ENCODE data around the gene HS6ST1.
A peak's percentile ranks its signal among the peaks of the same experiment; 100 is the strongest.

The HS6ST1 gene

GRCh38 chr2:128363934-128364361 lies 45.3 kb upstream of the HS6ST1 start:
- no peak for TF ChIP-seq CTCF (IDR thresholded peaks at IDR 0.05; ENCODE audit: low read depth, low read length, missing control alignments)
- in situ Hi-C loops (cut with HindIII; ENCODE audit: low pct_ligation_motif_present, low sequenced_read_pairs): no loop called here
- Histone ChIP-seq H3K27ac (no peak overlapping the region), H3K4me3 (ENCODE audit: low read depth, low read length) (no peak overlapping the region), H3K36me3 (replicated peaks) (no peaks in the 10 kb centered on the region), H3K27me3 (replicated peaks) (no peaks in the 10 kb centered on the region)
- DNase-seq: no peak

DNA sequence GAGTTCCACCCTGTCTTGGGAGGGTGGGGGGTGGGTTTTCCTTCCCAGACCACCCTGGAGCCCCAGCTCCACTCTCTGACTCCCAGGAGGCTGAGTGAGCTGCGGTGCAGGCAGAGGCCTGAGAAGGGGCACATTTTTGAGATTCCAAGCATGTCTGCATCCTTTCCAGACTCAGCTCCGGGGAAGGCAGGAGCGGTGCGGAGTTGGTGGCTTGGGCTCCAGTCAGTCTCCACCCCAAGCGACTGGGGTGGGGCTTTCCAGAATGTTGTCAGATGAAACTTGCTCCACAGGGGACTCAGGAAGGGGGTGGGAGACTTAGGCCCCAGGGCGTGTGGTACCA lies 44.2 kb upstream of the HS6ST1 start:
- H3K36me3 ChIP-seq (replicated peaks): no peaks in the 10 kb centered on the region
- no peak for TF ChIP-seq CTCF (IDR thresholded peaks at IDR 0.05; ENCODE audit: low read depth, low read length, missing control alignments)
- in situ Hi-C loops (cut with HindIII; ENCODE audit: low pct_ligation_motif_present, low sequenced_read_pairs): no loop called here
- peak; percentile 71 for DNase-seq
- no peak overlapping the region for H3K4me3 ChIP-seq (ENCODE audit: low read depth, low read length)
- no peak overlapping the region for H3K27ac ChIP-seq
- H3K27me3 ChIP-seq (replicated peaks): no peaks in the 10 kb centered on the region

GRCh38 chr2:128362176-128362888 lies 43.7 kb upstream of the HS6ST1 start:
- TF ChIP-seq CTCF (IDR thresholded peaks at IDR 0.05; ENCODE audit: low read depth, low read length, missing control alignments): no peak
- H3K4me3 ChIP-seq (ENCODE audit: low read depth, low read length): no peak overlapping the region
- in situ Hi-C loops (cut with HindIII; ENCODE audit: low pct_ligation_motif_present, low sequenced_read_pairs): no loop called here
- DNase-seq: no peak
- no peak overlapping the region for H3K27ac ChIP-seq
- no peaks in the 10 kb centered on the region for H3K36me3 ChIP-seq (replicated peaks)
- no peaks in the 10 kb centered on the region for H3K27me3 ChIP-seq (replicated peaks)

GRCh38 chr2:128361376-128362131 lies 42.9 kb upstream of the HS6ST1 start:
- Histone ChIP-seq H3K27me3 (replicated peaks) (no peaks in the 10 kb centered on the region), H3K27ac (no peak overlapping the region), H3K4me3 (ENCODE audit: low read depth, low read length) (no peak overlapping the region), H3K36me3 (replicated peaks) (no peaks in the 10 kb centered on the region)
- no peak for TF ChIP-seq CTCF (IDR thresholded peaks at IDR 0.05; ENCODE audit: low read depth, low read length, missing control alignments)
- no peak for DNase-seq
- in situ Hi-C loops (cut with HindIII; ENCODE audit: low pct_ligation_motif_present, low sequenced_read_pairs): no loop called here

- no peak for DNase-seq
- TF ChIP-seq CTCF (IDR thresholded peaks at IDR 0.05; ENCODE audit: low read depth, low read length, missing control alignments): no peak
- Histone ChIP-seq H3K36me3 (replicated peaks) (no peaks in the 10 kb centered on the region), H3K4me3 (ENCODE audit: low read depth, low read length) (no peak overlapping the region), H3K27me3 (replicated peaks) (no peaks in the 10 kb centered on the region), H3K27ac (no peak overlapping the region)
- in situ Hi-C loops (cut with HindIII; ENCODE audit: low pct_ligation_motif_present, low sequenced_read_pairs): no loop called here
Observed at GRCh38 chr2:128360711-128361110, 42.0 kb upstream of the HS6ST1 start.
